Gastroesophageal sphincter (tissue), 4 donors: ENCODE measurements around the gene PSMD3. TPM values are rescaled to one million over a fixed set of nuclear protein-coding genes. Genes with fewer than 3 reads are reported as not detected.
A peak's percentile ranks its signal among the peaks of the same experiment; 100 is the strongest.

Source experiments
- ATAC-seq: fragments of 150-250 bp; one replicate; pipeline ENCODE4 v1.9.1; 2016; ENCODE audit warnings: mild to moderate bottlenecking, moderate library complexity
- H3K27ac ChIP-seq, 4 donors: fragments of 200-600 bp; sonication (generic) in 3 of 4; 1 replicate in 3 of 4; 2 replicates in 1 of 4; pipeline ENCODE4 v1.5.1; 2016 to 2019
- H3K27me3 ChIP-seq: fragments of 200-600 bp; sonication (generic); one replicate; pipeline ENCODE4 v1.5.1; 2019
- H3K36me3 ChIP-seq, 2 donors: fragments of 200-600 bp; sonication (generic); one replicate each; pipeline ENCODE4 v1.5.1; 2019; ENCODE audit warnings: control low read depth in 1 of 2
- H3K4me1 ChIP-seq, 3 donors: fragments of 200-600 bp; sonication (generic); 1 replicate in 2 of 3; 2 replicates in 1 of 3; pipeline ENCODE4 v1.5.1; 2016 to 2019; ENCODE audit warnings: control low read depth in 2 of 3
- H3K4me3 ChIP-seq, 2 donors: fragments of 200-600 bp; sonication (generic); one replicate each; pipeline ENCODE4 v1.5.1; 2019; ENCODE audit warnings: mild to moderate bottlenecking in 1 of 2, moderate library complexity in 1 of 2
- H3K9me3 ChIP-seq, 3 donors: fragments of 200-600 bp; sonication (generic); one replicate each; pipeline ENCODE4 v1.5.1; 2017 to 2019; ENCODE audit warnings: control low read depth in 2 of 3
- EP300 ChIP-seq: sonication (generic); formaldehyde crosslinking; IDR thresholded peaks from one replicate; pipeline ENCODE4 v1.6.1; 2017; ENCODE audit warnings: antibody characterized with exemption, mild to moderate bottlenecking
- POLR2A ChIP-seq, 2 donors: fragments of 450-650 bp; IDR thresholded peaks; one replicate each; pipeline ENCODE4 v1.6.1; 2017; ENCODE audit warnings: antibody characterized with exemption in 2 of 2, mild to moderate bottlenecking in 2 of 2, moderate library complexity in 1 of 2
- POLR2AphosphoS5 ChIP-seq: sonication (generic); formaldehyde crosslinking; IDR thresholded peaks from one replicate; pipeline ENCODE4 v1.6.1; 2017; ENCODE audit warnings: antibody characterized with exemption
- WGBS, 2 donors: methylation state at CpG; one replicate each; pipeline ENCODE4 v1.1.5; 2018; ENCODE audit warnings: low coverage in 1 of 2; 5-methylcytosine and 5-hydroxymethylcytosine counted together
- total RNA-seq, 4 donors: library from RNA; depleted of rRNA; stranded (reverse); fragments of >200 nt; gene quantifications; one replicate each; pipeline ENCODE4 v1.1.0, GENCODE V29; 2016
- TF ChIP-seq, protein P1 (sequence below), 4 experiments: fragments of 200-600 bp in 2 of 4; fragments of 450-650 bp in 2 of 4; sonication (generic) in 1 of 4; IDR thresholded peaks; one replicate each; pipeline ENCODE4 v1.5.1; 2017 to 2019; ENCODE audit warnings: antibody characterized with exemption in 4 of 4, mild to moderate bottlenecking in 2 of 4, moderate library complexity in 2 of 4

PSMD3 gene
- total RNA-seq, 4 donors from 2014 or later, result 65.1 to 105 (median 78.8) TPM

DNA sequence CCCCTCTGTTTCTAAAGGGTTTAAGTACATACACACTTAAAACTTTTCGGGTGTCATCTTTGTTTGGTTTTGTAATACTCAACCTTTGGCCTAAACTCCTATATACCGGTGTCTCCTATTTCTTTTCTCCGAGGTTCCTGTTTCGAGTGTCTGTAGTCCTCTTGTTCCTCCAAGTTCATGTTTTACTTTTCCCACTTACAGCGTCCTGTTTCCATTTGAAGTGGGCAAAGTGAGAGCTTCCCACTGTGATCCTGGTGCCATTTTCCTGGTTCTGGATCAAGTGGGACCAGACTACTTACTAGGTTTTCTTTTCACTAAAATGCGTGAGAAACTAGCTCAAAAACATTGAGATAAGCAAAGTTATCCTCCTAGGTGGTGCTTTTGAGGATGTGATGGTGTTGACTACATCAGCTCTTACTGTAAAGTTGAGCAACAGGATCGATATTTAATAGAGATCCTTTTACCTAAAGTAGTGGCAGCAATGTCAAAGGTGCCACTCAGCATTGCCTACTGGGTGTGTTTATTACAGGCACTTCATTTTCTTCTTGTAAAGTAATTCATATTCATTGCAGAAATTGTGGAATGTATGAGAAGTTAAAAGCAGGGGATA is 1.3 kb downstream of the PSMD3 start:
- Histone ChIP-seq H3K4me3 (peak overlapping the region; percentile 67 to 97), H3K4me1 (peaks cover 0 to 38% (median 17%) of the 10 kb centered on the region in 3 donors), H3K9me3 (no peaks in the 10 kb centered on the region), H3K36me3 (peaks cover 2 to 34% of the 10 kb centered on the region in 2 donors), H3K27me3 (peaks cover 8% of the 10 kb centered on the region), H3K27ac (peak overlapping the region in 3 of 4 donors; percentile 90 to 98 (median 97))
- 25 to 31% methylated on average over 6 to 7 of the region's 7 CpGs for WGBS, 2 donors
- ATAC-seq, result no peak
- TF ChIP-seq POLR2A (IDR thresholded peaks at IDR 0.05) (no peak), POLR2AphosphoS5 (no peak), EP300 (no peak)
- TF ChIP-seq, protein P1, sequence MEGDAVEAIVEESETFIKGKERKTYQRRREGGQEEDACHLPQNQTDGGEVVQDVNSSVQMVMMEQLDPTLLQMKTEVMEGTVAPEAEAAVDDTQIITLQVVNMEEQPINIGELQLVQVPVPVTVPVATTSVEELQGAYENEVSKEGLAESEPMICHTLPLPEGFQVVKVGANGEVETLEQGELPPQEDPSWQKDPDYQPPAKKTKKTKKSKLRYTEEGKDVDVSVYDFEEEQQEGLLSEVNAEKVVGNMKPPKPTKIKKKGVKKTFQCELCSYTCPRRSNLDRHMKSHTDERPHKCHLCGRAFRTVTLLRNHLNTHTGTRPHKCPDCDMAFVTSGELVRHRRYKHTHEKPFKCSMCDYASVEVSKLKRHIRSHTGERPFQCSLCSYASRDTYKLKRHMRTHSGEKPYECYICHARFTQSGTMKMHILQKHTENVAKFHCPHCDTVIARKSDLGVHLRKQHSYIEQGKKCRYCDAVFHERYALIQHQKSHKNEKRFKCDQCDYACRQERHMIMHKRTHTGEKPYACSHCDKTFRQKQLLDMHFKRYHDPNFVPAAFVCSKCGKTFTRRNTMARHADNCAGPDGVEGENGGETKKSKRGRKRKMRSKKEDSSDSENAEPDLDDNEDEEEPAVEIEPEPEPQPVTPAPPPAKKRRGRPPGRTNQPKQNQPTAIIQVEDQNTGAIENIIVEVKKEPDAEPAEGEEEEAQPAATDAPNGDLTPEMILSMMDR (IDR thresholded peaks at IDR 0.05), result no peak

DNA sequence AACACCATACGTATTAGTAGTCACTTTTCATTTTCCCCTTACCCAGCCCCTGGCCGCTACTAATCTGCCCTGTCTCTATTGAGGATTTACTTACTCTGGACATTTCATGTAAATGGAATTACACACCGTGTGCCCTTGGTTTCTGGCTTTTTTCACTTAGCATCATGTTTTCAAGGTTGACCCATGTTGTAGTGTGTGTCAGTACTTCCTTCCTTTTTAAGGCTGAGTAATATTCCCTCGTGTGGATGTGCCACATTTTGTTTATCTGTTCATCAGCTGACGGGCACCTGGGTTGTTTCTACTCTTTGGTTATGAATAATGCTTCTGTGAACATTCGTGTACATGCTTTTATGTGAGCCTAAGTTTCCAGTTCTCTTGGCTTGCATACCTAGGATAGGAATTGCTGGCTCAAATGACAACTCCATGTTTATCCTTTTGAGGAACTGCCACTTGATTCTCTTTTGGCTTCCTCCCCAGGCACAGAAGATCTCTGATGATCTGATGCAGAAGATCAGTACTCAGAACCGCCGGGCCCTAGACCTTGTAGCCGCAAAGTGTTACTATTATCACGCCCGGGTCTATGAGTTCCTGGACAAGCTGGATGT is 7.7 kb downstream of the PSMD3 start:
- WGBS, 2 donors, result 76 to 100% methylated on average over 2 to 6 of the region's 11 CpGs
- Histone ChIP-seq H3K27ac (no peak overlapping the region), H3K4me3 (no peak overlapping the region), H3K9me3 (no peaks in the 10 kb centered on the region), H3K27me3 (no peaks in the 10 kb centered on the region), H3K36me3 (peaks cover 9 to 98% of the 10 kb centered on the region in 2 donors), H3K4me1 (peaks cover 0 to 10% (median 0%) of the 10 kb centered on the region in 3 donors)
- no peak for TF ChIP-seq POLR2AphosphoS5
- TF ChIP-seq, protein P1 (IDR thresholded peaks at IDR 0.05), result no peak
- no peak for TF ChIP-seq POLR2A (IDR thresholded peaks at IDR 0.05)
- ATAC-seq, result no peak

DNA sequence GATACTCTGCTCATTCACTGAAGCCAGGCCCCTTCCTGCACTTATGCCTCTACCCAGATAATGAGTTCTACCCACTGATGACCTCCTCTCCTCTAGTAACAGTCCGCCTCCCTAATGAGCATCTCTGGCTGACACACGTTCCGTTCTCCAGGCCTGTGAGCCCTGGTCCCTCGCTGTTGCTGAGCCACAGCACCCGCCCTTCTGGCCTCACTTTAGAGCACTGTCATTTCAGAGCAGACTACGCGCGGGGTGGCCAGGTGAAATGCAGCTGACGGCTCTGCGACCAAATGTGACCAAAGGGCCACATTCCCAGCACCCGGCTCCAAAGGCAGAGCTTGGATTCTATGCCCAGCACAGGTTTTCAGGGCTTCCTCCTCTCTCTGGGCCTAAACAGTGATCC is 13.8 kb downstream of the PSMD3 start:
- H3K4me3 ChIP-seq, result no peak overlapping the region
- no peak for ATAC-seq
- peaks cover 0 to 14% (median 3%) of the 10 kb centered on the region in 3 donors for H3K4me1 ChIP-seq
- no peak for TF ChIP-seq EP300
- TF ChIP-seq POLR2AphosphoS5, result no peak
- TF ChIP-seq POLR2A (IDR thresholded peaks at IDR 0.05), result no peak
- TF ChIP-seq, protein P1 (IDR thresholded peaks at IDR 0.05), result no peak
- no peak overlapping the region for H3K27ac ChIP-seq
- no peaks in the 10 kb centered on the region for H3K27me3 ChIP-seq
- WGBS, 2 donors, result 85 to 89% methylated on average over 4 to 8 of the region's 11 CpGs
- H3K9me3 ChIP-seq, result no peaks in the 10 kb centered on the region
- peaks cover under 1 to 96% of the 10 kb centered on the region in 2 donors for H3K36me3 ChIP-seq

DNA sequence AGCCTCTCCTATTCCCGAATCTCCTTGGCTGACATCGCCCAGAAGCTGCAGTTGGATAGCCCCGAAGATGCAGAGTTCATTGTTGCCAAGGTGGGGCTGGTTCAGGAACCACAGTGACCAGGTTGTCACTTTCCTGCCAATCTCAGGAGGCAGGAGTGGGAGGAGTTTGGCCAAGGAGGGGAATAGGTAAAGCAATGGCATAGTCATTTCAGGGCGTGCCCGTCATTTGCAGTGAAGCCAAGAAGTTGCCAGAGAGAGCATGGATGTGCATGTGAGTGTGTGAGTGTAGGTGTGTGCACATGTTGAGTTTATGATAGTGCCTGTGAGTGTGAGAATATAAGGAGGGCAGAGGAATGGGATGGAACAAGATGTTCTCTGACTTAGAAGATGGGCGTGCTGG is 14.8 kb downstream of the PSMD3 start:
- H3K36me3 ChIP-seq, result peaks cover 0 to 86% of the 10 kb centered on the region in 2 donors
- H3K9me3 ChIP-seq, result no peaks in the 10 kb centered on the region
- no peak overlapping the region for H3K4me3 ChIP-seq
- TF ChIP-seq, protein P1 (IDR thresholded peaks at IDR 0.05), result no peak
- TF ChIP-seq POLR2AphosphoS5, result no peak
- no peak for TF ChIP-seq EP300
- no peaks in the 10 kb centered on the region for H3K27me3 ChIP-seq
- WGBS, 2 donors, result 93 to 100% methylated on average over 2 to 3 of the region's 6 CpGs
- H3K27ac ChIP-seq, result no peak overlapping the region
- peaks cover 0 to 14% (median 3%) of the 10 kb centered on the region in 3 donors for H3K4me1 ChIP-seq
- no peak for ATAC-seq

DNA sequence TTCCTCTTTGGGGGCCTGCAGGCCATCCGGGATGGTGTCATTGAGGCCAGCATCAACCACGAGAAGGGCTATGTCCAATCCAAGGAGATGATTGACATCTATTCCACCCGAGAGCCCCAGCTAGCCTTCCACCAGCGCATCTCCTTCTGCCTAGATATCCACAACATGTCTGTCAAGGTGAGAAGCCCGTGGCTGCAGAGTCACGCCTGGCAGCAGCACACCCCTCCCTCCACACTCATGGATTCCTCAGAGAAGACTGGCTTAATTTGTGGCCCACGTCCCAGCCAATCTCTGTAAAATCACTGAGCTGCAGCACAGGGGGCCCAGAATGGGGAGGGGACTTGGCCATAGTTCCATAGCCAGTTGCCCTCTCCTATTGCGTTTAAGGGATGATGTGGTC is 15.6 kb downstream of the PSMD3 start:
- 77% methylated on average over 3 to 4 of the region's 8 CpGs for WGBS, 2 donors

More for the DNA sequence above, 15.6 kb downstream of the PSMD3 start:
- Histone ChIP-seq H3K27me3 (no peaks in the 10 kb centered on the region), H3K9me3 (no peaks in the 10 kb centered on the region), H3K36me3 (peaks cover 0 to 79% of the 10 kb centered on the region in 2 donors), H3K27ac (peak overlapping the region in 1 of 4 donors; percentile 16), H3K4me1 (peaks cover 0 to 14% (median 3%) of the 10 kb centered on the region in 3 donors), H3K4me3 (no peak overlapping the region)
- TF ChIP-seq, protein P1 (IDR thresholded peaks at IDR 0.05), result no peak
- TF ChIP-seq POLR2A (IDR thresholded peaks at IDR 0.05) (no peak), EP300 (no peak), POLR2AphosphoS5 (no peak)
- ATAC-seq, result no peak
